Measurements from ENCODE around the gene CDC42SE1. TPM values are rescaled to one million over a fixed set of nuclear protein-coding genes. Genes with fewer than 3 reads are reported as not detected.

The CDC42SE1 gene
- total RNA-seq, 5 donors from 2014 or later (not counting 1 experiment from before 2014, with no cell fraction given) = 419 to 475 (median 450) TPM

DNA sequence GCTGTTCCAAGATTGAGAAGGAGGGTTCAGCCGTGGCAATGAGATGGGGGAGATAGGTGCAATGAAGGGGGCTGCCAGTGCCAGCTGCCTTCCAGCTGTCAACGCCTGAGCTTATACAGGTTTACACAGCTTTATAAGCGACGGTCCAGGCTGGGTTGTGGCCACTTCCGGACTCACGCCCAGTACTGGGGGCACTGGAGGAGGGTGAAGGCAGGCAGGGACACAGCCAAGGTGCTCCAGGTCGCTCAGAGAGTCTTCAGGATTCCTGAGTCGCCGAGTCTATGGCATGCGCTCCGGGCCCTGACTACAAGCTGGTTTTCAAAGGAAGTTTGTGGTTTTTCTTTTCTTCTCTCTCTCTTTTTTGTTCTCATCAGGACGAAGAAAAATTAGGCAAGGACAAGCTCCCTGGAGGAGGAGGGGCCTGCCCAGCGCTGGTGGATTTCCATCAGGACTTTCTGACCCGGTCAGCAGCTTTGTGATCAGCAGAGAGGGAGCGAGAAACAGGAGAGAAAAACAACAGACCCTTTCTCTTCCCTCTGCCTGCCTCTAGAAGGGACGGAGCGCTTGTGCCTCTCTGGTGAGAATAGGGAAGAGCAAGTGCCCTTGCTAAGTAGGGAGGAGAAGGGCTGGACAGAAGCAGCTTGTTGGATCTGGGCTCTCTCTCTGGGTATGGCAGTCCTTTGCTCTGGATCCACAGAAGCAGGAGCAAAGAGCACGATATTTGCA is 52.9 kb downstream of the CDC42SE1 start, which contains the start of gene MINDY1:
MINDY1 (minus strand) TSS at position 576 of the 726 bp plus-strand sequence. CDS start 4,285 bp downstream, outside the sequence.
- H3K27ac Mint-ChIP-seq = peak within 1 kb of the TSS; percentile 96 to 99
- Histone ChIP-seq H3K9me3 (no peaks in the 10 kb centered on the region), H3K27ac (ENCODE audit: low read length) (peak within 1 kb of the TSS; percentile 97), H3K4me1 (ENCODE audit: control insufficient read depth in 1 of 2, extremely low read depth in 1 of 2, insufficient read depth in 2 of 2, low read length in 2 of 2) (peaks cover 46 to 82% of the 10 kb centered on the region in 2 experiments), H3K27me3 (replicated peaks in 1 of 2; ENCODE audit: control insufficient read depth in 2 of 2, extremely low read depth in 1 of 2, insufficient read depth in 2 of 2, low read length in 1 of 2) (no peaks in the 10 kb centered on the region), H3K36me3 (ENCODE audit: control insufficient read depth in 2 of 2, extremely low read depth in 1 of 2, insufficient read depth in 1 of 2, low read length in 1 of 2) (peaks cover 0 to 3% of the 10 kb centered on the region in 2 donors), H3K4me3 (ENCODE audit: control insufficient read depth in 1 of 2, extremely low read depth in 1 of 2, low read length in 1 of 2) (peak within 1 kb of the TSS; percentile 80 to 85)
- peaks cover 85 to 89% (median 89%) of the 10 kb centered on the region in 3 donors for H3K4me1 Mint-ChIP-seq
- ATAC-seq (replicated peaks in 1 of 4) (peak in 2 of 4 experiments; percentile 14 to 17), DNase-seq (peak in 7 of 35 experiments; percentile 19 to 55 (median 28))
- CTCF ChIA-PET = interaction anchor here (0.5 to 3.4 kb wide), 12 partner anchors 10 to 619 kb away, joined by 3 to 30 read pairs (median 4); partner anchors contain the start of genes GABPB2 (in 1 of the 2) and TNFAIP8L2 (in 1 of the 2)
- H3K9me3 Mint-ChIP-seq = no peaks in the 10 kb centered on the region
- POLR2A ChIA-PET = interaction anchor here (0.6 to 0.7 kb wide), 7 partner anchors 51 to 1119 kb away, joined by 3 to 7 read pairs (median 3); a partner anchor contains a TSS
- no peaks in the 10 kb centered on the region for H3K27me3 Mint-ChIP-seq
- WGBS (ENCODE audit: insufficient coverage) = 18% methylated on average over 1 of the region's 18 CpGs
- peak within 1 kb of the TSS; percentile 96 to 98 (median 98) for H3K4me3 Mint-ChIP-seq
- H3K36me3 Mint-ChIP-seq = peaks cover 16% of the 10 kb centered on the region

DNA sequence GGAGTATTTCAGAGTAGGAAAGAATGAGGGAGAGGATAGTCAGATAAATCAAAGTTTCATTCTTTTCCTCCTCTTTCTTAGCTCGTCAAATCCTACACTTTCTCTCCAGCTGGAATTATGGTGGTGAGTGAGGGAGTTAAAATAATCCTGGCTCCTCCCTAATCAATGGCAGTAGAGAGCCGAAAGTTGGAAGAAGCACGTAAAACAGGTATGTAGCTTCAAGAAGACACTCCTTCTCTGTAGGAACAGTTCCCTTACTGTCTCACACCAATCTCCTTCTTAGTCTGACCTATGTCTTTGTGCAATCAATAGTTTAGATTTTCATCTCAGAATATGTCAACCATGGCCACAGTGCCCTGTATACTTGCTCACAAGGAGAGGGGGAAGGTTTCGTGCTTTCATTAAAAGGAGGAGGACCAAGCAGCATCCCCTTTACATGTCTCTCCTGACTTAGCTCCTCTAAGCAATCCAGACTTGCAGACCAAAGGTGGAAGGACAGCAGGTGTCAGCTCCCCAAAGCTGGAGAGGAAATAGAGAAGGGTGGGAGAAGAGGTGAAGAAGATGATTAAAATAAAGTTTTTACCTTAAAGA is 53.6 kb downstream of the CDC42SE1 start:
- no CpG with 5 or more reads among the region's 4 CpGs for WGBS (ENCODE audit: insufficient coverage)
- peak overlapping the region; percentile 96 to 98 (median 98) for H3K4me3 Mint-ChIP-seq
- H3K4me3 ChIP-seq (ENCODE audit: control insufficient read depth in 1 of 2, extremely low read depth in 1 of 2, low read length in 1 of 2) = peak overlapping the region; percentile 53 to 85
- H3K4me1 ChIP-seq (ENCODE audit: control insufficient read depth in 1 of 2, extremely low read depth in 1 of 2, insufficient read depth in 2 of 2, low read length in 2 of 2) = peaks cover 40 to 80% of the 10 kb centered on the region in 2 experiments
- peak overlapping the region; percentile 97 for H3K27ac ChIP-seq (ENCODE audit: low read length)
- DNase-seq (peak in 1 of 35 experiments; percentile 28), ATAC-seq (replicated peaks in 1 of 4) (no peak)
- no peaks in the 10 kb centered on the region for H3K9me3 ChIP-seq
- H3K36me3 Mint-ChIP-seq = peaks cover 12% of the 10 kb centered on the region
- ChIA-PET POLR2A (interaction anchor here (0.5 to 0.6 kb wide), 3 partner anchors 129 to 144 kb away, joined by 3 to 6 read pairs (median 4); no protein-coding TSS in a partner anchor), CTCF (interaction anchor here (0.5 to 3.4 kb wide), 12 partner anchors 9 to 618 kb away, joined by 3 to 30 read pairs (median 4); partner anchors contain the start of genes SETDB1 (in 1 of the 2) and TNFAIP8L2 (in 1 of the 2))
- H3K4me1 Mint-ChIP-seq = peaks cover 86 to 90% (median 89%) of the 10 kb centered on the region in 3 donors
- H3K9me3 Mint-ChIP-seq = no peaks in the 10 kb centered on the region
- H3K27me3 Mint-ChIP-seq = no peaks in the 10 kb centered on the region
- peaks cover 4 to 8% of the 10 kb centered on the region in 2 donors for H3K36me3 ChIP-seq (ENCODE audit: control insufficient read depth in 2 of 2, extremely low read depth in 1 of 2, insufficient read depth in 1 of 2, low read length in 1 of 2)
- H3K27ac Mint-ChIP-seq = peak overlapping the region; percentile 96 to 99
- H3K27me3 ChIP-seq (replicated peaks in 1 of 2; ENCODE audit: control insufficient read depth in 2 of 2, extremely low read depth in 1 of 2, insufficient read depth in 2 of 2, low read length in 1 of 2) = no peaks in the 10 kb centered on the region

DNA sequence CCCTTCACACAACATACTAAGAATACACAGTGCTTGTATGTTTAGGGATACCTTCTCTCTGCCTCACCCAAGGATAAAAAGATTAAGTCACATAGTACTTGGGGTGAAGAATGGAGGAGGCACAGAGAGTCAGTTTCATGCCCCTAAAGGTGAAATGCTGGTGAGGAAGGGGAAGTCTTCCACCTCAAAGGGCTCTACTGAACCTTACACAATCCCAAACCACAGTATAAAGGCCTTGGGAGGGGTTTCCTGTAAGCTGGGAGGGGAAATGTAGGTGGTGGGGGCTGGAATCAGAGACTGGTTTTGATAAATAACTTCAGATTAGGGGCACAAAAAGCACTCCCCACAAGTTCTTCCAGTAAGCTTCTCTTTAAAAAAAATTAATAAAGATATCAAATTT is 56.2 kb downstream of the CDC42SE1 start:
- ATAC-seq (replicated peaks in 1 of 4) (peak in 3 of 4 experiments; percentile 15 to 55 (median 46)), DNase-seq (peak in 3 of 35 experiments; percentile 15 to 42 (median 28))
- no peaks in the 10 kb centered on the region for H3K9me3 Mint-ChIP-seq
- H3K27me3 ChIP-seq (replicated peaks in 1 of 2; ENCODE audit: control insufficient read depth in 2 of 2, extremely low read depth in 1 of 2, insufficient read depth in 2 of 2, low read length in 1 of 2) = no peaks in the 10 kb centered on the region
- ChIA-PET POLR2A (no interaction called here), CTCF (interaction anchor here in 1 of 2 donors (0.7 kb wide), 1 partner anchor 248 kb away, joined by 3 read pairs; no protein-coding TSS in a partner anchor)
- H3K27me3 Mint-ChIP-seq = no peaks in the 10 kb centered on the region
- H3K4me1 Mint-ChIP-seq = peaks cover 70 to 76% (median 75%) of the 10 kb centered on the region in 3 donors
- peak overlapping the region; percentile 52 for H3K27ac ChIP-seq (ENCODE audit: low read length)
- peak overlapping the region; percentile 96 to 97 for H3K27ac Mint-ChIP-seq
- peak overlapping the region; percentile 30 to 49 for H3K4me3 ChIP-seq (ENCODE audit: control insufficient read depth in 1 of 2, extremely low read depth in 1 of 2, low read length in 1 of 2)
- H3K9me3 ChIP-seq = no peaks in the 10 kb centered on the region
- peak overlapping the region; percentile 45 to 96 (median 75) for H3K4me3 Mint-ChIP-seq
- H3K4me1 ChIP-seq (ENCODE audit: control insufficient read depth in 1 of 2, extremely low read depth in 1 of 2, insufficient read depth in 2 of 2, low read length in 2 of 2) = peaks cover 32 to 60% of the 10 kb centered on the region in 2 experiments
- peaks cover 20% of the 10 kb centered on the region for H3K36me3 Mint-ChIP-seq
- H3K36me3 ChIP-seq (ENCODE audit: control insufficient read depth in 2 of 2, extremely low read depth in 1 of 2, insufficient read depth in 1 of 2, low read length in 1 of 2) = peaks cover 16 to 30% of the 10 kb centered on the region in 2 donors

DNA sequence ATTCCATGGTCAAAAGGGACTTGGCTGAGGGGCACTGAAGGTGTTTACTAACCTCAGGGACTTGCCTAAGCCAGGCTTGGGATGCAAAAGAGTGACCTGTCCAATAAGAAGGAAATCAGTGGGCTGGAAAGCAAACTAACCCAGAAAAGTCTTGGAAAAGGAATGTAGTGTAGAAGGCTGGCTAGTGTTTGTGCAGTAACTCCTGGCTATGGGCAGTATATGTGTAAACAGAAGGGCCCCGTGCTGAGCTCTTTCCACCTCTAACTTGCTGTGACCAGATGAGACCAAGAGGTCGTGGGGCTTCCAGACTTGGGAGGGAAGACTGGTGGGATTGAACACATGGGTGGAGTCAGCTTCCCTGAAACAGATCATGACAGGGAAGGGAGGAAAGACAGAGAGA is 56.8 kb downstream of the CDC42SE1 start:
- ChIA-PET CTCF (interaction anchor here in 1 of 2 donors (0.6 kb wide), 1 partner anchor 83 kb away, joined by 3 read pairs; no protein-coding TSS in a partner anchor), POLR2A (interaction anchor here (0.6 kb wide), 2 partner anchors 356 to 383 kb away, joined by 3 to 8 read pairs; no protein-coding TSS in a partner anchor)
- peaks cover 28 to 57% of the 10 kb centered on the region in 2 experiments for H3K4me1 ChIP-seq (ENCODE audit: control insufficient read depth in 1 of 2, extremely low read depth in 1 of 2, insufficient read depth in 2 of 2, low read length in 2 of 2)
- peaks cover 17 to 35% of the 10 kb centered on the region in 2 donors for H3K36me3 ChIP-seq (ENCODE audit: control insufficient read depth in 2 of 2, extremely low read depth in 1 of 2, insufficient read depth in 1 of 2, low read length in 1 of 2)
- peak overlapping the region; percentile 52 for H3K27ac ChIP-seq (ENCODE audit: low read length)
- H3K4me3 ChIP-seq (ENCODE audit: control insufficient read depth in 1 of 2, extremely low read depth in 1 of 2, low read length in 1 of 2) = peak overlapping the region; percentile 30 to 49
- H3K27ac Mint-ChIP-seq = peak overlapping the region; percentile 96 to 97
- WGBS (ENCODE audit: insufficient coverage) = 67% methylated on average over 1 of the region's 2 CpGs
- DNase-seq = no peak
- H3K27me3 Mint-ChIP-seq = no peaks in the 10 kb centered on the region
- peaks cover 64 to 71% (median 69%) of the 10 kb centered on the region in 3 donors for H3K4me1 Mint-ChIP-seq
- H3K27me3 ChIP-seq (replicated peaks in 1 of 2; ENCODE audit: control insufficient read depth in 2 of 2, extremely low read depth in 1 of 2, insufficient read depth in 2 of 2, low read length in 1 of 2) = no peaks in the 10 kb centered on the region
- peak overlapping the region; percentile 45 to 96 (median 75) for H3K4me3 Mint-ChIP-seq
- no peaks in the 10 kb centered on the region for H3K9me3 ChIP-seq
- peaks cover 20% of the 10 kb centered on the region for H3K36me3 Mint-ChIP-seq
- ATAC-seq (replicated peaks in 1 of 4) = no peak
- H3K9me3 Mint-ChIP-seq = no peaks in the 10 kb centered on the region

DNA sequence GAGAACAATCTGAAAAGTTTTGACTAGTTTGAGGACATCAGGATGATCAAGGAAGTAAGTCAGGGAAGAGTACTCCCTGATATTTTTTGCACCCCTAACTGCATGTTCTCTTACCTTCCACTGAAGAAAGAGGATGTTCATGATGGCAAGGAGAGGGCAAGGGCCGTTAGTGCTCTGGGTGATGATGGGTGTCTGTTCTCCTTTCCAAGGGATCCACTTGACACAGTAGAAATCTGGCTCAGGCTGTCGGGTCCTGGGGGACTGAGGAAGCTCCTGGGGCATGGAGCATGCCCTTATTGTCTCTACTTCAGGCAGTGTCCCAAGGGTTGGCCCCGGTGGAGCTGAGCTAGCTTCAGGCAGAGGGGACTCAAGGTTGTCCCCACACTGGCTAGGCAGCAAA is 57.4 kb downstream of the CDC42SE1 start:
- H3K9me3 ChIP-seq = no peaks in the 10 kb centered on the region
- H3K4me1 ChIP-seq (ENCODE audit: control insufficient read depth in 1 of 2, extremely low read depth in 1 of 2, insufficient read depth in 2 of 2, low read length in 2 of 2) = peaks cover 25 to 52% of the 10 kb centered on the region in 2 experiments
- H3K4me1 Mint-ChIP-seq = peaks cover 59 to 65% (median 64%) of the 10 kb centered on the region in 3 donors
- peak overlapping the region; percentile 52 for H3K27ac ChIP-seq (ENCODE audit: low read length)
- DNase-seq (no peak), ATAC-seq (replicated peaks in 1 of 4) (no peak)
- peaks cover 17 to 40% of the 10 kb centered on the region in 2 donors for H3K36me3 ChIP-seq (ENCODE audit: control insufficient read depth in 2 of 2, extremely low read depth in 1 of 2, insufficient read depth in 1 of 2, low read length in 1 of 2)
- H3K36me3 Mint-ChIP-seq = peaks cover 24% of the 10 kb centered on the region
- POLR2A ChIA-PET = interaction anchor here in 1 of 2 donors (0.6 kb wide), 1 partner anchor 383 kb away, joined by 8 read pairs; no protein-coding TSS in a partner anchor
- H3K4me3 Mint-ChIP-seq = peak overlapping the region in 1 of 3 donors; percentile 96
- 84% methylated on average over 3 of the region's 3 CpGs for WGBS (ENCODE audit: insufficient coverage)
- H3K9me3 Mint-ChIP-seq = no peaks in the 10 kb centered on the region
- H3K27me3 Mint-ChIP-seq = no peaks in the 10 kb centered on the region
- peak overlapping the region; percentile 96 to 97 for H3K27ac Mint-ChIP-seq
- peak overlapping the region in 1 of 2 donors; percentile 32 for H3K4me3 ChIP-seq (ENCODE audit: control insufficient read depth in 1 of 2, extremely low read depth in 1 of 2, low read length in 1 of 2)
- peaks cover 0 to 2% of the 10 kb centered on the region in 2 experiments for H3K27me3 ChIP-seq (replicated peaks in 1 of 2; ENCODE audit: control insufficient read depth in 2 of 2, extremely low read depth in 1 of 2, insufficient read depth in 2 of 2, low read length in 1 of 2)
- CTCF ChIA-PET = interaction anchor here in 1 of 2 donors (0.6 kb wide), 1 partner anchor 83 kb away, joined by 3 read pairs; no protein-coding TSS in a partner anchor

All from T-cell (primary cell).